GM12878 (cell line): ENCODE measurements around the gene ORC4. TPM values are rescaled to one million over a fixed set of nuclear protein-coding genes. Genes with fewer than 3 reads are reported as not detected.

Experiments used
- ATAC-seq: fragments of 200-7000 bp; cut with Tn5 transposase; 3 replicates; pipeline ENCODE4 v1.9.1; 2020; ENCODE audit warnings: mild to moderate bottlenecking, moderate library complexity
- BruUV-seq: library from RNA; stranded (reverse); fragments of 400-500 nt; replicated peaks from 2 replicates; lab custom pipeline; 2021; lab: Mats Ljungman, UMichigan
- CTCF ChIA-PET: fragments of 300-600 bp; sonication (Branson Sonifier 250); formaldehyde crosslinking; extraction: SDS; loops from one replicate; lab custom pipeline; 2021; ENCODE audit warnings: inconsistent platforms; lab: Yijun Ruan, JAX
- POLR2A ChIA-PET: fragments of 350-600 bp; formaldehyde crosslinking; extraction: SDS; loops from one replicate; lab custom pipeline; 2021; ENCODE audit warnings: inconsistent platforms; lab: Charles Lee
- RAD21 ChIA-PET: fragments of 300-600 bp; sonication (Branson Sonifier 250); formaldehyde crosslinking; loops from one replicate; lab custom pipeline; 2023; ENCODE audit warnings: antibody characterized with exemption; ENCODE audit not compliant: unreplicated experiment; lab: Charles Lee
- SMC1A ChIA-PET: fragments of 300-600 bp; sonication (Branson Sonifier 250); formaldehyde crosslinking; loops from one replicate; lab custom pipeline; 2023; ENCODE audit not compliant: unreplicated experiment, uncharacterized antibody; lab: Charles Lee
- DNase-seq: peaks from one replicate; pipeline ENCODE4 v3.0.0-alpha.2; 2011; ENCODE audit warnings: low read depth, low spot score
- FAIRE-seq: peaks from 3 replicates; lab custom pipeline; 2011; peaks lifted over from hg19 to GRCh38; lab: Jason Lieb, UNC
- H2AFZ ChIP-seq: 2 replicates; pipeline ENCODE4 v1.6.0; 2011; ENCODE audit warnings: low read depth, low read length, control low read depth; ENCODE audit not compliant: control insufficient read depth
- H3K27ac ChIP-seq: 2 replicates; pipeline ENCODE4 v1.5.1; 2011; ENCODE audit warnings: control low read depth; ENCODE audit not compliant: control insufficient read depth, insufficient read depth
- H3K27me3 ChIP-seq, 2 experiments: replicated peaks in 1 of 2; 2 replicates each; pipeline versions ENCODE4 v1.6.0 to v1.6.1; 2011; ENCODE audit warnings: low read length in 1 of 2; ENCODE audit not compliant: control insufficient read depth in 2 of 2, insufficient read depth in 2 of 2
- H3K36me3 ChIP-seq, 2 experiments: 2 replicates each; pipeline ENCODE4 v1.5.1; 2011; ENCODE audit warnings: low read length in 1 of 2; ENCODE audit not compliant: control insufficient read depth in 2 of 2, insufficient read depth in 2 of 2
- H3K4me1 ChIP-seq: 2 replicates; pipeline ENCODE4 v1.6.1; 2011; ENCODE audit warnings: mild to moderate bottlenecking, low read length, moderate library complexity, mixed read lengths; ENCODE audit not compliant: control insufficient read depth, insufficient read depth
- H3K4me2 ChIP-seq: 2 replicates; pipeline ENCODE4 v1.6.0; 2011; ENCODE audit warnings: control low read depth; ENCODE audit not compliant: control insufficient read depth, insufficient read depth
- H3K4me3 ChIP-seq: fragments of 200-600 bp; sonication (generic); 2 replicates; pipeline ENCODE4 v1.5.1; 2016
- H3K79me2 ChIP-seq: 2 replicates; pipeline ENCODE4 v1.6.0; 2011; ENCODE audit warnings: low read length; ENCODE audit not compliant: control insufficient read depth, insufficient read depth
- H3K9ac ChIP-seq: 2 replicates; pipeline ENCODE4 v1.8.0; 2011; ENCODE audit warnings: low read length, control low read depth, mixed read lengths; ENCODE audit not compliant: control insufficient read depth, insufficient read depth
- H3K9me3 ChIP-seq: replicated peaks from 3 replicates; pipeline ENCODE4 v1.5.1; 2011; ENCODE audit warnings: mild to moderate bottlenecking, low read length; ENCODE audit not compliant: control insufficient read depth, insufficient read depth
- H4K20me1 ChIP-seq: 2 replicates; pipeline ENCODE4 v1.6.0; 2011; ENCODE audit not compliant: control insufficient read depth, insufficient read depth
- ATF7 ChIP-seq: fragments of 450-650 bp; IDR thresholded peaks from 2 replicates; pipeline ENCODE4 v1.6.1; 2016; ENCODE audit warnings: low read depth, mild to moderate bottlenecking
- CHD4 ChIP-seq: fragments of 200-600 bp; sonication (generic); IDR thresholded peaks from 2 replicates; pipeline ENCODE4 v1.6.1; 2016; ENCODE audit warnings: mild to moderate bottlenecking
- CREM ChIP-seq: IDR thresholded peaks from 2 replicates; pipeline ENCODE4 v1.6.1; 2014; ENCODE audit warnings: antibody characterized with exemption, low read depth
- FOS ChIP-seq: IDR thresholded peaks from 3 replicates; pipeline ENCODE4 v1.6.1; 2011; ENCODE audit warnings: borderline replicate concordance; ENCODE audit not compliant: insufficient read length; ENCODE audit errors: extremely low read depth
- HDAC6 ChIP-seq: fragments of 200-600 bp; sonication (generic); IDR thresholded peaks from one replicate; pipeline ENCODE4 v1.8.0; 2017; ENCODE audit warnings: antibody characterized with exemption; ENCODE audit not compliant: unreplicated experiment
- KAT2A ChIP-seq: conservative IDR thresholded peaks from 2 replicates; pipeline ENCODE4 v1.6.1; 2011; ENCODE audit warnings: low read depth, low read length; ENCODE audit not compliant: control insufficient read depth
- KLF5 ChIP-seq: fragments of 450-650 bp; IDR thresholded peaks from 2 replicates; pipeline ENCODE4 v1.6.1; 2014; ENCODE audit warnings: mild to moderate bottlenecking; ENCODE audit not compliant: partially characterized antibody
- NFIC ChIP-seq: IDR thresholded peaks from 2 replicates; pipeline ENCODE4 v1.6.1; 2012; ENCODE audit warnings: low read depth, mild to moderate bottlenecking, inconsistent platforms, low read length, moderate library complexity
- NRF1 ChIP-seq: conservative IDR thresholded peaks from 2 replicates; pipeline ENCODE4 v1.6.1; 2011; ENCODE audit warnings: mild to moderate bottlenecking, low read depth, low read length, improper control_type of control experiment
- PBX3 ChIP-seq: IDR thresholded peaks from 2 replicates; pipeline ENCODE4 v1.6.1; 2011; ENCODE audit warnings: mild to moderate bottlenecking, low read depth, low read length, moderate library complexity; ENCODE audit not compliant: insufficient replicate concordance
- POLR2AphosphoS5 ChIP-seq: IDR thresholded peaks from 2 replicates; pipeline ENCODE4 v1.6.1; 2011; ENCODE audit warnings: mild to moderate bottlenecking, low read length, inconsistent platforms
- POU2F2 ChIP-seq: IDR thresholded peaks from 3 replicates; pipeline ENCODE4 v1.6.1; 2011; ENCODE audit warnings: low read depth, mild to moderate bottlenecking, low read length, borderline replicate concordance
- RAD51 ChIP-seq: fragments of 450-650 bp; IDR thresholded peaks from 2 replicates; pipeline ENCODE4 v1.6.1; 2016; ENCODE audit warnings: moderate library complexity, mild to moderate bottlenecking, inconsistent platforms
- SMAD5 ChIP-seq: IDR thresholded peaks from 2 replicates; pipeline ENCODE4 v1.6.1; 2016; ENCODE audit warnings: antibody characterized with exemption, low read depth
- ZBED1 ChIP-seq: IDR thresholded peaks from 2 replicates; pipeline ENCODE4 v1.6.1; 2016; ENCODE audit warnings: borderline replicate concordance
- ZBTB40 ChIP-seq: fragments of 450-650 bp; IDR thresholded peaks from 2 replicates; pipeline ENCODE4 v1.6.1; 2016; ENCODE audit warnings: mild to moderate bottlenecking, moderate library complexity, borderline replicate concordance
- ZZZ3 ChIP-seq: IDR thresholded peaks from 2 replicates; pipeline ENCODE4 v1.6.1; 2011; ENCODE audit warnings: low read depth; ENCODE audit not compliant: control insufficient read depth, insufficient read length
- WGBS: methylation state at CpG from one replicate; pipeline ENCODE4 v1.1.6; 2016; ENCODE audit warnings: low lambda C conversion rate; ENCODE audit not compliant: insufficient replicate concordance, insufficient coverage; ENCODE audit errors: missing lambda C conversion rate; 5-methylcytosine and 5-hydroxymethylcytosine counted together
- in situ Hi-C: fragments of 300-500 bp; cut with MboI; formaldehyde crosslinking; loops from 9 replicates; pipeline ENCODE4 v1.14.3; 2018; ENCODE audit warnings: mixed read lengths
- intact Hi-C: fragments of 100-400 bp; cut with micrococcal nuclease; formaldehyde crosslinking; loops from one replicate; pipeline ENCODE4 v1.14.2; 2022; ENCODE audit not compliant: unreplicated experiment
- polyA plus RNA-seq, 11 experiments: library from polyadenylated mRNA; depleted of rRNA in 4 of 11; unstranded in 6 of 11; stranded (reverse) in 5 of 11; fragments of >200 nt; fragmentation: Nextera tagmentation in 4 of 11; fragmentation: Illumina TruSeq in 1 of 11; extraction: Ambion mirVana in 4 of 11; extraction: Trizol in 1 of 11; gene quantifications; 1 replicate in 1 of 11; 2 replicates in 10 of 11; pipeline versions ENCODE4 v1.2.1 to v1.2.3, GENCODE V29; 2011 to 2016; ENCODE audit warnings: inconsistent platforms in 2 of 11, missing spikeins in 2 of 11, low read depth in 1 of 11
- total RNA-seq, 4 experiments: library from RNA; depleted of rRNA in 3 of 4; stranded (reverse); fragments of >200 nt in 3 of 4; fragmentation: Illumina TruSeq in 1 of 4; extraction: Trizol in 1 of 4; gene quantifications; 2 replicates each; pipeline versions ENCODE4 v1.2.1 to v1.2.3, GENCODE V29; 2013 to 2021

The ORC4 gene
- total and polyA plus RNA-seq, 10 of the 15 experiments (the other 5 are each of a cell fraction or from before 2014, with no cell fraction given): 25.7 to 71.3 (median 52.1) TPM

DNA sequence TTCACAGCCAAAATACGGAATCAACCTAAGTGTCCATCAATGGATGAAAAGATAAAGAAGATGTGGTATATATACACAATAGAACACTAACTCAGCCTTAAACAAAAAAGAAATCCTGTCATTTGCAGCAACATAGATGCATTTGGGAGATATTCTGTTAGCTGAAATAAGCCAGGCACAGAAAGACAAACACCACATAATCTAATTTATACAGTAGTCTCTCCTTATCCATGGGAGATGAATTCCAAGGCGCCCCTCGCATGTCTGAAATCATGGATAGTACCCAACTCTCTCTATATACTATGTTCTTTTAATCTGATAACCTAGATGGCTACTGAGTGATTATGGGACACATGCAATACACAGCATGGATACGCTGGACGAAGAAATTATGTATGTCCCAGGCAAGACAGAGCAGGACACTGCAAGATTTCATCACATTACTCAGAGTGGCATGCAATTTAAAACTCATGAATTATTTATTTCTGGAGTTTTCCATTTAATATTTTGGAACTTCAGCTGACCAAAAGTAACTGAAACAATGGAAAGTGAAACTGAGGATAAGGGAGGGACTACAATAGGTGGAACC is 39.5 kb downstream of the ORC4 start (continued):
- no peak for TF ChIP-seq KLF5
- TF ChIP-seq PBX3: no peak
- TF ChIP-seq ZBED1: no peak
- TF ChIP-seq POLR2AphosphoS5: no peak
- no peak for TF ChIP-seq NFIC
- no peak for TF ChIP-seq HDAC6

- H3K4me1 ChIP-seq: no peaks in the 10 kb centered on the region
- H3K36me3 ChIP-seq: no peaks in the 10 kb centered on the region; a peak in 1 of 4 replicates
- no peak overlapping the region for H3K4me2 ChIP-seq
- SMC1A ChIA-PET: interaction anchor here (1.1 kb wide), 1 partner anchor 532 kb away, joined by 6 read pairs; no protein-coding TSS in a partner anchor
- no TSS peak for BruUV-seq
- intact Hi-C loops: no loop called here
- H4K20me1 ChIP-seq: no peaks in the 10 kb centered on the region
- no peak overlapping the region for H2AFZ ChIP-seq
- DNase-seq: no peak
- TF ChIP-seq KAT2A (no peak), POU2F2 (no peak), CHD4 (no peak), CREM (no peak), ZZZ3 (no peak), SMAD5 (no peak), NRF1 (no peak), RAD51 (no peak), ATF7 (no peak), ZBTB40 (no peak), FOS (no peak)
- TF ChIP-seq, all 136 proteins: peak for 0
- ChIA-PET CTCF (interaction anchor here (0.7 to 2.5 kb wide), 4 partner anchors 9 to 531 kb away, joined by 3 to 9 read pairs (median 4); no protein-coding TSS in a partner anchor), POLR2A (interaction anchor here (0.6 kb wide), 1 partner anchor 513 kb away, joined by 4 read pairs; no protein-coding TSS in a partner anchor), RAD21 (no interaction called here)
- WGBS: 98% methylated on average over 3 of the region's 3 CpGs
- Histone ChIP-seq H3K4me3 (no peak overlapping the region), H3K79me2 (peaks cover 6% of the 10 kb centered on the region), H3K9ac (no peak overlapping the region), H3K27ac (no peak overlapping the region), H3K27me3 (no peaks in the 10 kb centered on the region), H3K9me3 (peaks cover 7% of the 10 kb centered on the region)
- in situ Hi-C loops: no loop called here
- ATAC-seq (no peak), FAIRE-seq (no peak)
These were observed 42.9 kb downstream of the ORC4 start for GRCh38 chr2:147977679-147978078.
